MM.1S (cell line): ENCODE measurements around the gene GADD45GIP1.

Experiments used
- DNase-seq: peaks from one replicate; pipeline ENCODE4 v3.0.0-alpha.2; 2015
- H2AFZ ChIP-seq: fragments of 300-600 bp; sonication (generic); 2 replicates; pipeline ENCODE4 v1.6.0; 2016; ENCODE audit warnings: antibody characterized with exemption, low read length
- H3F3A ChIP-seq: fragments of 300-600 bp; sonication (generic); 2 replicates; pipeline ENCODE4 v1.6.1; 2016; ENCODE audit warnings: mild to moderate bottlenecking, antibody characterized with exemption, low read length, moderate library complexity, mixed read lengths; ENCODE audit not compliant: insufficient read depth
- H3K27ac ChIP-seq: fragments of 300-600 bp; sonication (generic); 2 replicates; pipeline ENCODE4 v1.5.1; 2016; ENCODE audit warnings: mild to moderate bottlenecking, low read length
- H3K27me3 ChIP-seq: fragments of 300-600 bp; sonication (generic); replicated peaks from 2 replicates; pipeline ENCODE4 v1.6.0; 2016; ENCODE audit warnings: low read length; ENCODE audit not compliant: insufficient read depth
- H3K36me3 ChIP-seq: fragments of 300-600 bp; sonication (generic); replicated peaks from 2 replicates; pipeline ENCODE4 v1.6.1; 2016; ENCODE audit warnings: mild to moderate bottlenecking, low read length, mixed read lengths; ENCODE audit not compliant: insufficient read depth
- H3K4me1 ChIP-seq: fragments of 300-600 bp; sonication (generic); 2 replicates; pipeline ENCODE4 v1.6.1; 2016; ENCODE audit warnings: low read length, mixed read lengths
- H3K4me2 ChIP-seq: fragments of 300-600 bp; sonication (generic); 2 replicates; pipeline ENCODE4 v1.6.0; 2016; ENCODE audit warnings: low read depth, low read length
- H3K4me3 ChIP-seq: fragments of 300-600 bp; sonication (generic); 2 replicates; pipeline ENCODE4 v1.5.1; 2016; ENCODE audit warnings: low read length, mixed read lengths
- H3K79me2 ChIP-seq: fragments of 300-600 bp; sonication (generic); 2 replicates; pipeline ENCODE4 v1.6.1; 2016; ENCODE audit warnings: mixed run types, low read length, mixed read lengths
- H3K9ac ChIP-seq: fragments of 300-600 bp; sonication (generic); 2 replicates; pipeline ENCODE4 v1.6.1; 2016; ENCODE audit warnings: low read length, mixed read lengths
- H3K9me2 ChIP-seq: fragments of 300-600 bp; sonication (generic); replicated peaks from 2 replicates; pipeline ENCODE4 v1.6.1; 2016; ENCODE audit warnings: mild to moderate bottlenecking, low read length, mixed read lengths; ENCODE audit not compliant: insufficient read depth
- H3K9me3 ChIP-seq: fragments of 300-600 bp; sonication (generic); replicated peaks from 2 replicates; pipeline ENCODE4 v1.6.1; 2016; ENCODE audit warnings: mild to moderate bottlenecking, low read length, mixed read lengths; ENCODE audit not compliant: insufficient read depth
- H4K20me1 ChIP-seq: fragments of 300-600 bp; sonication (generic); 2 replicates; pipeline ENCODE4 v1.6.1; 2016; ENCODE audit warnings: mild to moderate bottlenecking, low read length, moderate library complexity, mixed read lengths; ENCODE audit not compliant: insufficient read depth
- CTCF ChIP-seq: fragments of 300-600 bp; sonication (generic); IDR thresholded peaks from 2 replicates; pipeline ENCODE4 v1.5.1; 2016; ENCODE audit warnings: antibody characterized with exemption, low read length, mixed read lengths
- EZH2 ChIP-seq: fragments of 300-600 bp; sonication (generic); optimal IDR thresholded peaks from 2 replicates; pipeline ENCODE3; 2017; ENCODE audit warnings: low read depth, mild to moderate bottlenecking, antibody characterized with exemption, low read length, mixed read lengths
- EZH2phosphoT487 ChIP-seq: fragments of 300-600 bp; sonication (generic); IDR thresholded peaks from 2 replicates; pipeline ENCODE4 v1.6.1; 2018; ENCODE audit warnings: antibody characterized with exemption, low read length

The GADD45GIP1 gene

DNA sequence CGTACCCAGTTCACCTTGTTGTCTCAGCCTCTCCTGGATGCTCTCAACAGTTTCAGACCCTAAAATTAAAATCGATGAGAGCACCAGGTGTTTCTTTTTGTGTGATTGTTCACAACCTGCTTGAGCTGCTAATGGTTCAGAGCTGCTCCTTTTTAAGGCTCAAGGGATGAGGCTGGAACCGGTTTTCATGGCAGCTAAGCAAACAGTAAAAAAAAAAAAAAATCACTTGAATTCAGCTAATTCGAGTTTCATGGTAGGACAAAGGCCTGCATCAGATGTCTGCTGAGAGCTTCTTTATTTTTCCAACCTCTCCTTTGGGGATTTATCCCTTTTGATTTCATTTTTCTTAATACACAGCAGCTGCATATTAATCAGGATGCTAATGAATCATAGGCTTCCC lies 44.5 kb downstream of the GADD45GIP1 start:
- TF ChIP-seq EZH2 (no peak), EZH2phosphoT487 (no peak), CTCF (no peak)
- Histone ChIP-seq H3K79me2 (no peaks in the 10 kb centered on the region), H3K9me3 (no peaks in the 10 kb centered on the region), H3K36me3 (no peaks in the 10 kb centered on the region), H3K4me3 (no peak overlapping the region), H4K20me1 (no peaks in the 10 kb centered on the region), H3K9me2 (no peaks in the 10 kb centered on the region), H2AFZ (0 out of 2 replicates have a peak overlapping the region, but pooled peaks have one; percentile 8), H3K4me2 (peak overlapping the region; percentile 26; the same call in 1 of the 2 replicates), H3K27me3 (no peaks in the 10 kb centered on the region), H3K9ac (no peak overlapping the region; the same call in 1 of the 2 replicates), H3K27ac (peak overlapping the region; percentile 38; the same call in 1 of the 2 replicates), H3K4me1 (peaks cover 35% of the 10 kb centered on the region), H3F3A (peaks cover 25% of the 10 kb centered on the region)
- peak; percentile 38 for DNase-seq

- H2AFZ ChIP-seq = no peak overlapping the region
- no peak overlapping the region for H3K4me2 ChIP-seq
- DNase-seq = no peak
- TF ChIP-seq EZH2phosphoT487 = no peak
- no peak for TF ChIP-seq EZH2
- no peak for TF ChIP-seq CTCF
- H3K27me3 ChIP-seq = no peaks in the 10 kb centered on the region
- H3K79me2 ChIP-seq = no peaks in the 10 kb centered on the region
- no peaks in the 10 kb centered on the region for H4K20me1 ChIP-seq
- H3K4me3 ChIP-seq = no peak overlapping the region
- no peaks in the 10 kb centered on the region for H3K36me3 ChIP-seq
- no peaks in the 10 kb centered on the region for H3K9me2 ChIP-seq
- no peaks in the 10 kb centered on the region for H3K9me3 ChIP-seq
- H3K27ac ChIP-seq = no peak overlapping the region
- no peak overlapping the region for H3K9ac ChIP-seq
- peaks cover 11% of the 10 kb centered on the region for H3K4me1 ChIP-seq
- H3F3A ChIP-seq = peaks cover 11% of the 10 kb centered on the region
These were observed 49.9 kb downstream of the GADD45GIP1 start for GRCh38 chr19:12907166-12907565.
